Stimulated activated effector memory CD8-positive, alpha-beta T cell treated with anti-CD3 and anti-CD28 coated beads, Interleukin-12 subunit alpha, Interleukin-12 subunit beta, amount 100 ng/mL, for 72 hours (primary cell): ENCODE results near the gene AADAC.
"Not testable (repeated sequence)": the region's sequence is repeated elsewhere in the genome, so short reads cannot be mapped to it uniquely, and the experiment has no call there.

ENCODE experiments used
- ATAC-seq: fragments of 150-1000 bp; cut with Tn5 transposase; 2 replicates; pipeline ENCODE4 v1.10.0; 2021
- DNase-seq, 2 donors: peaks; one replicate each; pipeline ENCODE4 v3.0.0; 2021 to 2022; ENCODE audit warnings: low spot score in 2 of 2
- H3K27ac Mint-ChIP-seq: one replicate; pipeline ENCODE4 v1.8.0; 2022; ENCODE audit warnings: mild to moderate bottlenecking, mixed read lengths
- H3K36me3 Mint-ChIP-seq: one replicate; pipeline ENCODE4 v1.8.0; 2022; ENCODE audit warnings: mild to moderate bottlenecking, mixed read lengths
- H3K4me1 Mint-ChIP-seq: one replicate; pipeline ENCODE4 v1.8.0; 2022; ENCODE audit warnings: mixed read lengths
- H3K4me3 Mint-ChIP-seq: one replicate; pipeline ENCODE4 v1.8.0; 2022; ENCODE audit warnings: mild to moderate bottlenecking, mixed read lengths
- H3K9me3 Mint-ChIP-seq: one replicate; pipeline ENCODE4 v1.8.0; 2022; ENCODE audit warnings: mixed read lengths

AADAC gene

GRCh38 chr3:151789853-151790463, 24.0 kb upstream of the AADAC start:
- DNase-seq = no peak
- no peak overlapping the region for H3K27ac Mint-ChIP-seq
- H3K9me3 Mint-ChIP-seq = no peaks in the 10 kb centered on the region
- H3K4me1 Mint-ChIP-seq = no peaks in the 10 kb centered on the region
- H3K4me3 Mint-ChIP-seq = no peak overlapping the region
- H3K36me3 Mint-ChIP-seq = no peaks in the 10 kb centered on the region
- no peak for ATAC-seq

GRCh38 chr3:151790763-151791162, 23.2 kb upstream of the AADAC start:
- not testable (repeated sequence) for ATAC-seq, H3K9me3 Mint-ChIP-seq, H3K36me3 Mint-ChIP-seq, DNase-seq, H3K4me3 Mint-ChIP-seq, H3K27ac Mint-ChIP-seq, H3K4me1 Mint-ChIP-seq

GRCh38 chr3:151792411-151792810, 21.5 kb upstream of the AADAC start:
- Mint-ChIP-seq H3K4me3 (no peak overlapping the region), H3K9me3 (no peaks in the 10 kb centered on the region), H3K4me1 (no peaks in the 10 kb centered on the region), H3K36me3 (no peaks in the 10 kb centered on the region), H3K27ac (no peak overlapping the region)
- DNase-seq (no peak), ATAC-seq (no peak)

- H3K4me3 Mint-ChIP-seq = no peak overlapping the region
- ATAC-seq (no peak), DNase-seq (no peak)
- no peaks in the 10 kb centered on the region for H3K4me1 Mint-ChIP-seq
- no peak overlapping the region for H3K27ac Mint-ChIP-seq
- no peaks in the 10 kb centered on the region for H3K36me3 Mint-ChIP-seq
- no peaks in the 10 kb centered on the region for H3K9me3 Mint-ChIP-seq
These were observed 20.3 kb upstream of the AADAC start for GRCh38 chr3:151793636-151794035.

- Mint-ChIP-seq H3K36me3 (no peaks in the 10 kb centered on the region), H3K4me3 (no peak overlapping the region), H3K4me1 (no peaks in the 10 kb centered on the region), H3K9me3 (no peaks in the 10 kb centered on the region), H3K27ac (no peak overlapping the region)
- no peak for ATAC-seq
- DNase-seq = no peak
These were observed 19.8 kb upstream of the AADAC start for GRCh38 chr3:151794080-151794479.

GRCh38 chr3:151795276-151795675, 18.6 kb upstream of the AADAC start:
- Mint-ChIP-seq H3K4me3 (no peak overlapping the region), H3K36me3 (no peaks in the 10 kb centered on the region), H3K27ac (no peak overlapping the region), H3K9me3 (no peaks in the 10 kb centered on the region), H3K4me1 (no peaks in the 10 kb centered on the region)
- no peak for DNase-seq
- ATAC-seq = no peak

- no peaks in the 10 kb centered on the region for H3K4me1 Mint-ChIP-seq
- no peak overlapping the region for H3K4me3 Mint-ChIP-seq
- DNase-seq (no peak), ATAC-seq (no peak)
- no peak overlapping the region for H3K27ac Mint-ChIP-seq
- H3K9me3 Mint-ChIP-seq = no peaks in the 10 kb centered on the region
- no peaks in the 10 kb centered on the region for H3K36me3 Mint-ChIP-seq
These were observed 17.7 kb upstream of the AADAC start for GRCh38 chr3:151796105-151796680.

- ATAC-seq = no peak
- DNase-seq = no peak
- Mint-ChIP-seq H3K27ac (no peak overlapping the region), H3K36me3 (no peaks in the 10 kb centered on the region), H3K4me1 (no peaks in the 10 kb centered on the region), H3K4me3 (no peak overlapping the region), H3K9me3 (no peaks in the 10 kb centered on the region)
These were observed 15.4 kb upstream of the AADAC start for GRCh38 chr3:151798466-151798865.

- DNase-seq = no peak
- H3K36me3 Mint-ChIP-seq = no peaks in the 10 kb centered on the region
These were observed 13.5 kb upstream of the AADAC start for GRCh38 chr3:151800431-151800830.

GRCh38 chr3:151804267-151804666, 9.6 kb upstream of the AADAC start:
- Mint-ChIP-seq H3K9me3 (peaks cover 10% of the 10 kb centered on the region), H3K27ac (no peak overlapping the region), H3K4me1 (no peaks in the 10 kb centered on the region), H3K36me3 (no peaks in the 10 kb centered on the region), H3K4me3 (no peak overlapping the region)
- no peak for DNase-seq
- no peak for ATAC-seq

More at GRCh38 chr3:151800431-151800830, 13.5 kb upstream of the AADAC start:
- Mint-ChIP-seq H3K4me1 (no peaks in the 10 kb centered on the region), H3K27ac (no peak overlapping the region), H3K4me3 (no peak overlapping the region), H3K9me3 (no peaks in the 10 kb centered on the region)
- no peak for ATAC-seq

GRCh38 chr3:151806838-151807237, 7.1 kb upstream of the AADAC start:
- ATAC-seq (no peak), DNase-seq (no peak)
- no peaks in the 10 kb centered on the region for H3K4me1 Mint-ChIP-seq
- H3K36me3 Mint-ChIP-seq = no peaks in the 10 kb centered on the region
- H3K4me3 Mint-ChIP-seq = no peak overlapping the region
- H3K9me3 Mint-ChIP-seq = peaks cover 10% of the 10 kb centered on the region
- H3K27ac Mint-ChIP-seq = no peak overlapping the region

- not testable (repeated sequence) for H3K36me3 Mint-ChIP-seq, H3K27ac Mint-ChIP-seq, DNase-seq, H3K4me1 Mint-ChIP-seq, H3K4me3 Mint-ChIP-seq, H3K9me3 Mint-ChIP-seq, ATAC-seq
These were observed 5.0 kb upstream of the AADAC start for GRCh38 chr3:151808926-151809325.

- no peak overlapping the region for H3K27ac Mint-ChIP-seq
- no peaks in the 10 kb centered on the region for H3K4me1 Mint-ChIP-seq
- no peak overlapping the region for H3K4me3 Mint-ChIP-seq
- ATAC-seq = no peak
- peaks cover 10% of the 10 kb centered on the region for H3K9me3 Mint-ChIP-seq
- H3K36me3 Mint-ChIP-seq = no peaks in the 10 kb centered on the region
- DNase-seq = no peak
These were observed 2.4 kb upstream of the AADAC start for GRCh38 chr3:151811474-151811873.

- H3K4me1 Mint-ChIP-seq = no peaks in the 10 kb centered on the region
- no peak for DNase-seq
These were observed 672 bp downstream of the AADAC start for GRCh38 chr3:151814588-151814987.

GRCh38 chr3:151816091-151816604, 2.2 kb downstream of the AADAC start:
- no peaks in the 10 kb centered on the region for H3K36me3 Mint-ChIP-seq
- no peaks in the 10 kb centered on the region for H3K4me1 Mint-ChIP-seq
- no peak overlapping the region for H3K27ac Mint-ChIP-seq
- ATAC-seq = no peak
- H3K4me3 Mint-ChIP-seq = no peak overlapping the region
- no peaks in the 10 kb centered on the region for H3K9me3 Mint-ChIP-seq
- DNase-seq = no peak

More at GRCh38 chr3:151814588-151814987, 672 bp downstream of the AADAC start:
- no peak overlapping the region for H3K4me3 Mint-ChIP-seq
- H3K27ac Mint-ChIP-seq = no peak overlapping the region
- ATAC-seq = no peak
- no peaks in the 10 kb centered on the region for H3K36me3 Mint-ChIP-seq
- H3K9me3 Mint-ChIP-seq = no peaks in the 10 kb centered on the region

- Mint-ChIP-seq H3K4me1 (no peaks in the 10 kb centered on the region), H3K9me3 (no peaks in the 10 kb centered on the region), H3K36me3 (no peaks in the 10 kb centered on the region), H3K4me3 (no peak overlapping the region), H3K27ac (no peak overlapping the region)
- DNase-seq (no peak), ATAC-seq (no peak)
These were observed 3.6 kb downstream of the AADAC start for GRCh38 chr3:151817473-151817872.
